ENCODE data around the gene CDCA8.

DNA sequence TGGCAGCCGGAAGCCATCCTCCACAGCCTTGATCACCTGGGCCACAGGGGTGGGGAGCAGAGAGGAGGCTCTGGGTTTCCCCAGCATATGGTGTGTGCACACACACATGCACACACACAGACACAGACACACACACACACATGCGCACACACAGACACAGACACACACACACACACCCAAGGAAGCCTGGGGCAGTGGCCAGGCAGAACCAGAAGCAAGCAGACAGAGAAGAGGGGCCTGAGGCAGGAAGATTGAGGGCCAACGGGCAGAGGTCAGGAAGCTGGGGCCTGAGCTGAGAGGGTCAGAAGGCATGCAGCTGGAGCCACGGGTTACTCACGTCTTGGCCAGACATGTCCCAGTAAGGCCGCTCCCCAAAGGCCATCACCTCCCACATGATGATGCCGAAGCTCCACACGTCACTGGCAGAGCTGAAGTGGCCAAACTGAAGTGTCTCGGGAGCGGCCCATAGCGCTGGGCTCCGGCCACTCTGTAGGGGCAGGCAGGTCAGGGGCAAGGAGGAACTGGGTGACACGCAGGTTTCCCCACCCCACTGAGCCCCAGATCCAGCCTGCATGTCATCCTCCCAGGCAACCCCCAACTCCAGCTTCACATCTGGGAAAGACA is 27.4 kb downstream of the CDCA8 start:
- TF ChIP-seq, protein P1, sequence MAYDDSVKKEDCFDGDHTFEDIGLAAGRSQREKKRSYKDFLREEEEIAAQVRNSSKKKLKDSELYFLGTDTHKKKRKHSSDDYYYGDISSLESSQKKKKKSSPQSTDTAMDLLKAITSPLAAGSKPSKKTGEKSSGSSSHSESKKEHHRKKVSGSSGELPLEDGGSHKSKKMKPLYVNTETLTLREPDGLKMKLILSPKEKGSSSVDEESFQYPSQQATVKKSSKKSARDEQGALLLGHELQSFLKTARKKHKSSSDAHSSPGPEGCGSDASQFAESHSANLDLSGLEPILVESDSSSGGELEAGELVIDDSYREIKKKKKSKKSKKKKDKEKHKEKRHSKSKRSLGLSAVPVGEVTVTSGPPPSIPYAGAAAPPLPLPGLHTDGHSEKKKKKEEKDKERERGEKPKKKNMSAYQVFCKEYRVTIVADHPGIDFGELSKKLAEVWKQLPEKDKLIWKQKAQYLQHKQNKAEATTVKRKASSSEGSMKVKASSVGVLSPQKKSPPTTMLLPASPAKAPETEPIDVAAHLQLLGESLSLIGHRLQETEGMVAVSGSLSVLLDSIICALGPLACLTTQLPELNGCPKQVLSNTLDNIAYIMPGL (CRISPR knock-in tag; IDR thresholded peaks at IDR 0.05; ENCODE audit: borderline replicate concordance): no peak
- TF ChIP-seq MYC (IDR thresholded peaks at IDR 0.05; ENCODE audit: borderline replicate concordance, low read length) (no peak), MAFK (IDR thresholded peaks at IDR 0.05; ENCODE audit: partially characterized antibody) (no peak), NR3C1 (IDR thresholded peaks at IDR 0.05) (no peak), SMC3 (IDR thresholded peaks at IDR 0.05) (no peak), POLR2A (IDR thresholded peaks at IDR 0.05; ENCODE audit: low read length) (no peak), BHLHE40 (IDR thresholded peaks at IDR 0.05; ENCODE audit: low read depth, low read length) (no peak), FOSB (CRISPR knock-in tag; IDR thresholded peaks at IDR 0.05) (no peak), KDM5A (IDR thresholded peaks at IDR 0.05) (no peak), EHMT2 (IDR thresholded peaks at IDR 0.05; ENCODE audit: low read depth) (no peak), CEBPB (IDR thresholded peaks at IDR 0.05) (no peak), POLR2AphosphoS2 (conservative IDR thresholded peaks at IDR 0.05; ENCODE audit: low read length) (no peak)
- TF ChIP-seq, protein P2, sequence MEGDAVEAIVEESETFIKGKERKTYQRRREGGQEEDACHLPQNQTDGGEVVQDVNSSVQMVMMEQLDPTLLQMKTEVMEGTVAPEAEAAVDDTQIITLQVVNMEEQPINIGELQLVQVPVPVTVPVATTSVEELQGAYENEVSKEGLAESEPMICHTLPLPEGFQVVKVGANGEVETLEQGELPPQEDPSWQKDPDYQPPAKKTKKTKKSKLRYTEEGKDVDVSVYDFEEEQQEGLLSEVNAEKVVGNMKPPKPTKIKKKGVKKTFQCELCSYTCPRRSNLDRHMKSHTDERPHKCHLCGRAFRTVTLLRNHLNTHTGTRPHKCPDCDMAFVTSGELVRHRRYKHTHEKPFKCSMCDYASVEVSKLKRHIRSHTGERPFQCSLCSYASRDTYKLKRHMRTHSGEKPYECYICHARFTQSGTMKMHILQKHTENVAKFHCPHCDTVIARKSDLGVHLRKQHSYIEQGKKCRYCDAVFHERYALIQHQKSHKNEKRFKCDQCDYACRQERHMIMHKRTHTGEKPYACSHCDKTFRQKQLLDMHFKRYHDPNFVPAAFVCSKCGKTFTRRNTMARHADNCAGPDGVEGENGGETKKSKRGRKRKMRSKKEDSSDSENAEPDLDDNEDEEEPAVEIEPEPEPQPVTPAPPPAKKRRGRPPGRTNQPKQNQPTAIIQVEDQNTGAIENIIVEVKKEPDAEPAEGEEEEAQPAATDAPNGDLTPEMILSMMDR (IDR thresholded peaks at IDR 0.05): no peak
- TF ChIP-seq, protein P3, sequence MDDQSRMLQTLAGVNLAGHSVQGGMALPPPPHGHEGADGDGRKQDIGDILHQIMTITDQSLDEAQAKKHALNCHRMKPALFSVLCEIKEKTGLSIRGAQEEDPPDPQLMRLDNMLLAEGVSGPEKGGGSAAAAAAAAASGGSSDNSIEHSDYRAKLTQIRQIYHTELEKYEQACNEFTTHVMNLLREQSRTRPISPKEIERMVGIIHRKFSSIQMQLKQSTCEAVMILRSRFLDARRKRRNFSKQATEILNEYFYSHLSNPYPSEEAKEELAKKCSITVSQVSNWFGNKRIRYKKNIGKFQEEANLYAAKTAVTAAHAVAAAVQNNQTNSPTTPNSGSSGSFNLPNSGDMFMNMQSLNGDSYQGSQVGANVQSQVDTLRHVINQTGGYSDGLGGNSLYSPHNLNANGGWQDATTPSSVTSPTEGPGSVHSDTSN (IDR thresholded peaks at IDR 0.05): no peak
